Measurements from ENCODE around the gene THSD4.

The THSD4 gene

GRCh38 chr15:71469413-71469812, 354.1 kb downstream of the THSD4 start:
- no peak for DNase-seq

GRCh38 chr15:71471347-71471746, 356.1 kb downstream of the THSD4 start:
- DNase-seq = no peak

DNA sequence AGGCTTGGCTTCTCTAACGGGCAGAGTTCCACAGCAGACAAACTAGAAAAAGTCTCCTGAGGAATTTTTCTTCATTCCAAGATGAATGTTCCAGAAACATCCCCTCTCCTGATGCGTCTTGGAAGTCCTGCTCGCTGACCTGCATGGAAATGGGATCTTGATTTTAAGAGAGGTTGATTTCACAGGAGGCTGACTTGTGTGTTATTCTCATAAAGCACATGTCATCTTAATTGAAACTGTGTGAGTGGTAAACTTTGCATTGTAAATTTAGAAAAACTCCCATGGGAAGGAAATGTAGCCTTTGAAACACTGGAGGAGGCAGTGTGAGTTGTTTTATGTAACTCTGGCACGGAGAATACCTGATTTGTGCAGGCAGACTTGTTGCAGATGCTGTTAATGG, 357.3 kb downstream of the THSD4 start:
- no peak for DNase-seq

GRCh38 chr15:71473751-71474150, 358.5 kb downstream of the THSD4 start:
- no peak for DNase-seq

- DNase-seq = no peak
Measured at GRCh38 chr15:71476823-71477222, 361.6 kb downstream of the THSD4 start.

- DNase-seq = no peak
Measured at GRCh38 chr15:71480556-71480955, 365.3 kb downstream of the THSD4 start.

GRCh38 chr15:71484080-71484479, 368.8 kb downstream of the THSD4 start:
- no peak for DNase-seq

GRCh38 chr15:71485094-71485693, 369.9 kb downstream of the THSD4 start:
- no peak for DNase-seq

- no peak for DNase-seq
Measured at GRCh38 chr15:71489570-71489969, 374.3 kb downstream of the THSD4 start.

- DNase-seq = no peak
Measured at GRCh38 chr15:71493526-71493925, 378.3 kb downstream of the THSD4 start.

DNA sequence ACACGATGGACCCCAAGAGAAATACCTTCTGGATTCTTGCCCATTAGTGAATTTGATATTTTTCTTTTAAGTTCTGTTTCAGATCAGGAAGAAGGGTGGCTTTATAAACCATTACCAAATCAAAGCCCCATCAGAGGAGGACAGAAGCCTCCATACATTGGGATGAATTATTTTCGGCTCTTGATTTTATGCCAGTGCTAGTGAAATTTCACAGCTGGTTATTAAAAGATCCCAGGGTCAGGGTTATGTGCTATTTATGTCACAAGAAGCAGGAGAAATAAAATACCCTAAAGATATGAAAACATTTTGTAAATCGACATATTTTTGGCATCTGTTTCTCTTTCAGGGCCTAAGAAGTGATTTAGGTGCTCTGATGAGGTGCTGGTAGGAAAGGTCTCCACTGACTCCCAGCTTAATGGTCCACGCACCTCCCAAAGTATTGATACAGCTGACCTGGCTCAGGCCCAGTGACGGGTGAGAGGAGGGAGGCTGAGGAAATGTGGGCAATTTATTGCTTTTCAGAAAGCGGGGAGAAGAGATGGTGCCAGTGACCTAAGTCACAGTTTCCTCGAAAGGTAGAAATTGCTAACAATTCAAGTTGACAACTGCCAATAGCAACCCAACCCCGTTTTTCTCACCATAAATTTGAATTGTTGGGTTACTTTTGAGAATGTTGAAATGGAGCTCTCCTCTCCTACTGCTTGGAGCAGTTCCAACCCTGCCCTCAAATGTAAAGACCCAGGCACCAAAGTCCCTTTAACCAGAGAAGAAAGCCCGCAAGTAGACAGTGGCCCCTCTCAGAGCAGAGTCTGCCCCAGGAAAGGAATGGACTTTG, 379.5 kb downstream of the THSD4 start:
- DNase-seq = no peak

GRCh38 chr15:71495398-71495780, 380.1 kb downstream of the THSD4 start:
- no peak for DNase-seq

DNA sequence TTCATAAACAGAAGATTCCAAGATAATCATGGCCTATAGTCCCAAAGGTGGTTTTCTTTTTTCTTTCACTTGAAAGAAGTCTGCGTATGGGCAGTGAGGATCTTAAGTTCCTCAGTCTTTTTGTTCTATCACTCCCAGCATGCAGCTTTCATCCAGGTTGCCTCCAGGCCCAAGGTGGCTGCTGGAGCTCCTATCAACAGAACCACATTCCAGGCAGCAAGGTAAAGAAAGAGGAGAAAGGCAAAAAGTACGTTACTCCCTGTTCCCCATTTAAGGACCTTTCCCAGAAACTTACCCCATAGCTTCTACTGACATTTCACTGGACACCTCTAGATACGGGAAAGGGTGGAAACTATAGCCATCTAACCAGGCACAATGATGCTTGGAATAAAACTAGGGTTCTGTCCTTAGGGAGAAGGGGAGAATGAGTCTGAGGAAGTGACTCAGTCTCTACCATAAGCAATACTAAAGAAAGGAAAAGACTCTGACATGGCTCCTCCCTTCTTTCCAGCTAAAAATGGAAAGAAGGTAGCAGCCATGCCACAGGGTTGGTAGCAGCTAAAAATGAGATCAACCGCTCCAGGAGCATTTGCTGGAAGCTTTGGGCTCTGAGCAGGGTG, 381.2 kb downstream of the THSD4 start:
- DNase-seq = no peak

DNA sequence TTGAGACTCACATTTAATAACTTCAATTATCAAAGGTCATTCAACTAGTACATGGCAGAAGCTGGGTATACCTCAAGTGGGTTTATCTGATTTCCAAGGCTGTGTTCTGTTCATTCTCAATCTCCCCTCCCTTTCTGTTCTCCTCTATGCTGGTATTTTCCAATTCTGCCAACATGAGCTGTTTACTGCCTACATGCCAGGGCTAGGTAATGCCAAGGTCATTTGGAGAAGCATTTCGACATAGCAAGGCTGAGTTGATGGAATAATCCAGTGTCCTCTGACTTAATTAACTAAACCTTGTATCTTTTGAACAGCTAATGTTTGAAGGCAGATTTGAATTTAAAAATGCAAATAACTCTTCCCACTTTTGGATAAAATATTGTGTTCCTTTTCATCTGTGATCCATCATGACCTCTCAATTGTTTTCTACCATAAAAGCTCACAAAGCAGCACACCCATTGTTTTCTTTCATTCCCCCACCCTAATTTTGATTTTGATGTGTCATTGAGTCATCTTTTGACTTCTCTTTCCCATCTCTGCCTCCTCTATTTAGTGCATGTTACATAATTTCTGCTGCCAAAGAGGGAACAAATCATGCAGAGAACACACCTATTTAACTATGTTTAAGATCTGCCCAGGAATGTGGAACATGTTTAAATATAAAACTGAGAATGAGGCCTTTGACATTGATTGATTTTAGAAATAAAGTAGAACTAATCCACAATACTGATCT, 386.2 kb downstream of the THSD4 start:
- DNase-seq = no peak

DNA sequence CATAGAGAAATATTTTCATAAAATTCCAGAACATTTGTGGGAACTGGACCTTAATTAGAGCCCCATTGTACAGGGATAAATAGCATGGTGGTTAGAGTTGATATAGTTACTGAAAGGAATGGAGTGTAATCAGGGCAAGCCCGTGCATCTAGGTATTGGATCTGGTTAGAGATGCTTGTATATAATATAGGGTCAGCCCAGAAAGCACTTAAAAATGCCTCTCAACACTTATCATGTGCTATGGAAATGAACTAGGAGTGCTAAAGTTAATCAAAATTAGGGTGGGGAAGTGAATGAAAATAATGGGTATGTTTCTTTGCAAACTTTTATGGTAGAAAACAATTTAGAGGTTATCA, 386.8 kb downstream of the THSD4 start:
- no peak for DNase-seq

GRCh38 chr15:71505962-71506361, 390.7 kb downstream of the THSD4 start:
- no peak for DNase-seq

DNA sequence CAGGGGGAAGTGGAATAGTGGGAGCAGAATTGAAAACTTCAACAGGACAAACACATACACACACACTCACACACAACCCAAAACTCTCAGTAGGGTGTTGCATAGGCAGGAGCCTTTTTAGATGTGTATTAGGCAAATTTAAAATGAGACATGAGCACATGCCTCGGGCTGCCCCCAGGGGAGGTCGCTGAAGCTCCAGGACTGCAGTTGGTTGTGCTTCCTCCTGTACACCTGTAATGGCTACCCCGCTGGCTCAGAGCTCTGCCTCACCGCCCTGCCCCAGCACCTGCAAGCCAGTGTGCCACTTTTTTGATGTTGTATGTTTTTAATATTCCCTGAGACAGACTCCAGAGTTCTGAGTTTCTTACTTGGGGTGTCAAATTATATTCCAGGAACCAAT, 391.7 kb downstream of the THSD4 start:
- no peak for DNase-seq

- no peak for DNase-seq
Measured at GRCh38 chr15:71508081-71508682, 392.9 kb downstream of the THSD4 start.

DNA sequence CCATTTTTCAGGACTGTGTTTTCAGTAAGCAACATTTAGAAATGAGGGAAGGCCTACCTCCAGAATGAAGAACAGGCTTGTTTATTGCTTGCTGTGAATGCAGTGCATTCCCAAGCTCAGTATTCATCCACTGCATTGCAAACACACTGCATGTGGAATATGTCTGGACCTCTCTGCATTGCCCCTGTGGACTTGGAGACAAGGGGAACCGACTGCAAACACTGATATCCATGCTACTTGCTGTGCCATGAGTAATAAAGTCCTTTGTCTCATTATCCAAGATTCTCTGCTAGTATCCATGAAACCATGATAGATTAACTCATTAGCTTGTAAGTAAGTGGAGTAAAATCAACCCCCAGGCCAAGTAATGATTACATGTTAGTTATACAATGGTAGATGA, 393.9 kb downstream of the THSD4 start:
- no peak for DNase-seq

GRCh38 chr15:71510763-71511162, 395.5 kb downstream of the THSD4 start:
- no peak for DNase-seq

- DNase-seq = no peak
Measured at GRCh38 chr15:71511796-71512681, 396.8 kb downstream of the THSD4 start.

DNA sequence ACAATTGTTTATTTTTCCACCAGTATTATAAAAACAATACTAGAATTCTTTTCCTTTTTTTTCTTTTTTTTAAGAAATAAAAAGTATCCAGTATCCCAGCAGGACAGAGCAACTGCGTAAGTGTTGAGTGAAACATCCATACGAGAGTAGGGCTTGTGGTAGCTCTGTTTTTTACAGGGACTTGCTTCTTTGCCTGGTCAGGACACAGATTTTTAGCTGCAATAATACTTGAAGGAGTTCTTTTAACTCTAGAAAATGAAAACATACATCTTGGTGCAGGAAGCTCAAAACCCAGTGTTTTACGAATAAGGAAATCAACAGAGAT, 397.4 kb downstream of the THSD4 start:
- DNase-seq = no peak

Data from cortex of kidney (tissue), 1 donor.